ENCODE data around the gene FASN.

Gene FASN

DNA sequence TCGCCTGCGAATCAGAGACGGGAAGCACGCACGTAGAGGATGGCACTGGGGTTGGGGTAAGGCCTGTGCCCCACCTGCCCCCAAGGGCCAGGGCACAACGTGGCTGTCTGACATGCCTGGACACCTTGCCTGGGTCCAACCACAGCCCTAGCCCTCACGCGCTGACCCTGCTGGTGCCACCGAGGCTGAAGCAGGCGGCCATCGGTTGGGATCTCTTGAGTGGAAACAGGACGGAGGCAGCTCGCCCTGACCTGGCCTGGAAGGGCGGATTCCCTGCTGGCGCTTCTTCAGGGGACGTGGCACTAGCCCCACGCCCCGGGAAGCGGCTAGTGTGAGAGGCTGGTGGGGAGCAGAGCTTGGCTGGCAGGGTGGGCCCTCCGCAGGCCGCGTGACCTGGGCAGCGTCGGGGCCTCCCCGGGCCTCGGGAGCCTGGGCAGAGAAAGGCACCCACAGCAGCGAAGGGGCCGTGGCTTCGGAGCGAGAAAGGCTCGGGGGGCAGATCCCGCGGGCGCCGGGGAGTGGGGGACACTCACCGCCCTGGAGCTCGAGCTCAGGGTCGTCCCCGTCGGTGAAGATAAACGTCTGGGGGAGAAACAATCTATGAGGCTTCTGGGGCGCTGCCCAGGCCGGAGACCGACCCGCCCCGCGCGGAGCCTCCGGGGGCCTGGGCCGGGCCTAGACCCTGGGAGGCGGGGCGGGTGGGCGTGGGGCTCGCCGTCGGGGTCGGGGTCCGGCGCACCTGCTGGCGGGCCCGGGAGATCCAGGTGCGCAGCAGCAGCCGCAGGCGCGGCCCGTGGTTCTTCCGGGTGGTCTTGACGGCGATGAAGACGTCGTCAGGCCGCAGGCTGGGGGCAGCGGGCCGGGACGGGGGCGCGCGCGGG lies 47.0 kb downstream of the FASN start:
- TF ChIP-seq EZH2phosphoT487 (IDR thresholded peaks at IDR 0.05; ENCODE audit: low read depth): no peak
- TF ChIP-seq, protein P1, sequence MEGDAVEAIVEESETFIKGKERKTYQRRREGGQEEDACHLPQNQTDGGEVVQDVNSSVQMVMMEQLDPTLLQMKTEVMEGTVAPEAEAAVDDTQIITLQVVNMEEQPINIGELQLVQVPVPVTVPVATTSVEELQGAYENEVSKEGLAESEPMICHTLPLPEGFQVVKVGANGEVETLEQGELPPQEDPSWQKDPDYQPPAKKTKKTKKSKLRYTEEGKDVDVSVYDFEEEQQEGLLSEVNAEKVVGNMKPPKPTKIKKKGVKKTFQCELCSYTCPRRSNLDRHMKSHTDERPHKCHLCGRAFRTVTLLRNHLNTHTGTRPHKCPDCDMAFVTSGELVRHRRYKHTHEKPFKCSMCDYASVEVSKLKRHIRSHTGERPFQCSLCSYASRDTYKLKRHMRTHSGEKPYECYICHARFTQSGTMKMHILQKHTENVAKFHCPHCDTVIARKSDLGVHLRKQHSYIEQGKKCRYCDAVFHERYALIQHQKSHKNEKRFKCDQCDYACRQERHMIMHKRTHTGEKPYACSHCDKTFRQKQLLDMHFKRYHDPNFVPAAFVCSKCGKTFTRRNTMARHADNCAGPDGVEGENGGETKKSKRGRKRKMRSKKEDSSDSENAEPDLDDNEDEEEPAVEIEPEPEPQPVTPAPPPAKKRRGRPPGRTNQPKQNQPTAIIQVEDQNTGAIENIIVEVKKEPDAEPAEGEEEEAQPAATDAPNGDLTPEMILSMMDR (IDR thresholded peaks at IDR 0.05; ENCODE audit: low read depth, low read length): no peak
- no peaks in the 10 kb centered on the region for H3K9me3 ChIP-seq (ENCODE audit: insufficient read depth, low read length)
- no peak overlapping the region for H2AFZ ChIP-seq (ENCODE audit: low read depth, low read length)
- H4K20me1 ChIP-seq (ENCODE audit: insufficient read depth, low read length): peaks cover 7% of the 10 kb centered on the region; the same call in 1 of the 2 replicates
- no peak overlapping the region for H3K27ac ChIP-seq (ENCODE audit: low read length)
- H3K36me3 ChIP-seq (replicated peaks; ENCODE audit: low read depth, low read length): peaks cover 5% of the 10 kb centered on the region
- peaks cover 18% of the 10 kb centered on the region for H3K79me2 ChIP-seq (ENCODE audit: low read length)
- peaks cover 13% of the 10 kb centered on the region for H3K4me1 ChIP-seq (ENCODE audit: low read length)
- peak overlapping the region; percentile 50; the same call in 1 of the 2 replicates for H3K9ac ChIP-seq (ENCODE audit: low read length)
- H3K27me3 ChIP-seq (ENCODE audit: low read depth, low read length): no peaks in the 10 kb centered on the region
- H3K4me3 ChIP-seq (ENCODE audit: low read length): peak overlapping the region; percentile 100
- peak overlapping the region; percentile 88 for H3K4me2 ChIP-seq (ENCODE audit: low read length)

DNA sequence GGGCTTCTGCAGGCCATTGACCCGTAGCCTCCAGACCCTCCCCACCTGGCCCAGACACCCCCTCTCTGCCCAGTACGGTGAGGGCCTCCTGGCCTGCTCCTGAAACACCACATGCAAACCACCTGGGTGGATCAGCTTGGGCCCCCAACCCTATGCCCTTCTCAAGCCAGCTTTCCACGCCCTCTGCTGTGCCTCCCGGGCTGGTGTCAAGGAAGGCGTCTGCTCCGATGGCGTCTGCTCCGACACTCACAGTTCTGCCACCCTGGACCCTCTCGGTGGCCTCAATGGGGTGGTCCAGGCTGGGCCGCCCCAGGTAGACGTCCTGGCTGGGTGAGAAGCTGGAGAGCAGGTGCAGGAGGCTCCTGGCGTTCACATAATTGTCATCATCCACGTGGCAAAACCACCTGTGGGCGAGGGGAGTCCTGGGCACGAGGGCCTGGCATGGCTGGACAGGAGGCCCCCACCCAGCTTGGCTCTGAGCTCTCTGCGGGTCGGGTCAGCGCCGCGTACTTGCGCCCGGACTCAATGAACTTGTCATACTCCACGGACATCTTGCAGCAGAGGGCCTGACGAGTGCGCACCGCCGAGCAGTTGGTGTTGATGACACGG lies 47.8 kb downstream of the FASN start:
- peaks cover 7% of the 10 kb centered on the region; the same call in 1 of the 2 replicates for H4K20me1 ChIP-seq (ENCODE audit: insufficient read depth, low read length)
- peaks cover 13% of the 10 kb centered on the region for H3K4me1 ChIP-seq (ENCODE audit: low read length)
- H3K4me3 ChIP-seq (ENCODE audit: low read length): no peak overlapping the region
- H3K9me3 ChIP-seq (ENCODE audit: insufficient read depth, low read length): no peaks in the 10 kb centered on the region
- H3K36me3 ChIP-seq (replicated peaks; ENCODE audit: low read depth, low read length): peaks cover 5% of the 10 kb centered on the region
- no peak for TF ChIP-seq EZH2phosphoT487 (IDR thresholded peaks at IDR 0.05; ENCODE audit: low read depth)
- TF ChIP-seq, protein P1 (IDR thresholded peaks at IDR 0.05; ENCODE audit: low read depth, low read length): no peak
- H3K4me2 ChIP-seq (ENCODE audit: low read length): peak overlapping the region; percentile 88; the same call in 1 of the 2 replicates
- H3K27me3 ChIP-seq (ENCODE audit: low read depth, low read length): no peaks in the 10 kb centered on the region
- peaks cover 18% of the 10 kb centered on the region for H3K79me2 ChIP-seq (ENCODE audit: low read length)
- H3K9ac ChIP-seq (ENCODE audit: low read length): no peak overlapping the region
- no peak overlapping the region for H3K27ac ChIP-seq (ENCODE audit: low read length)
- H2AFZ ChIP-seq (ENCODE audit: low read depth, low read length): no peak overlapping the region

DNA sequence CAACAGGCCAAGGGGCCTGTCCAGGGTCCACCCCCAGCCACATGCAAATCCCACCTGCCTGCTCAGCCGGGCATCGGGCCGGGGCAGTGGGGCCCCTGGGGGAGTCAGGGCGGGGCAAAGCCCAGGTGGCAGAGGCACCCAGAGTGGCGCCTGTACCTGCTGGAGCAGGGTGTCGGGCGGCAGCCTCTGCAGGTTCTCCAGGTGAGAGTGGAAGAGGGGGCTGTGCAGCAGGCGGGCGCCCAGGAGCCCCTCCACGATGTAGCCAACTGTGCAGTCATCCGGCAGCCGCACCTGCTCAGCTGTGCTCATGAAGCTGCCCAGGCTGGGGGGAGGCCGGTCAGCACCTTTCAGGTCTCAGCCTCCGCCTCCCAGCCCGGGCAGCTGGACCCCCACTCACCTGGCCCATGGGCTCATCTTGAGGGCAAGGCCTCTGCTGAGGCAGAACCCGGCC lies 48.5 kb downstream of the FASN start:
- TF ChIP-seq, protein P1 (IDR thresholded peaks at IDR 0.05; ENCODE audit: low read depth, low read length): no peak
- no peak for TF ChIP-seq EZH2phosphoT487 (IDR thresholded peaks at IDR 0.05; ENCODE audit: low read depth)
- H3K79me2 ChIP-seq (ENCODE audit: low read length): peaks cover 18% of the 10 kb centered on the region
- H3K4me3 ChIP-seq (ENCODE audit: low read length): no peak overlapping the region
- no peak overlapping the region for H2AFZ ChIP-seq (ENCODE audit: low read depth, low read length)
- no peak overlapping the region for H3K27ac ChIP-seq (ENCODE audit: low read length)
- H3K36me3 ChIP-seq (replicated peaks; ENCODE audit: low read depth, low read length): no peaks in the 10 kb centered on the region
- H3K4me1 ChIP-seq (ENCODE audit: low read length): peaks cover 13% of the 10 kb centered on the region
- H3K9ac ChIP-seq (ENCODE audit: low read length): no peak overlapping the region
- H4K20me1 ChIP-seq (ENCODE audit: insufficient read depth, low read length): peaks cover 7% of the 10 kb centered on the region; the same call in 1 of the 2 replicates
- no peak overlapping the region for H3K4me2 ChIP-seq (ENCODE audit: low read length)
- H3K27me3 ChIP-seq (ENCODE audit: low read depth, low read length): no peaks in the 10 kb centered on the region
- H3K9me3 ChIP-seq (ENCODE audit: insufficient read depth, low read length): no peaks in the 10 kb centered on the region

DNA sequence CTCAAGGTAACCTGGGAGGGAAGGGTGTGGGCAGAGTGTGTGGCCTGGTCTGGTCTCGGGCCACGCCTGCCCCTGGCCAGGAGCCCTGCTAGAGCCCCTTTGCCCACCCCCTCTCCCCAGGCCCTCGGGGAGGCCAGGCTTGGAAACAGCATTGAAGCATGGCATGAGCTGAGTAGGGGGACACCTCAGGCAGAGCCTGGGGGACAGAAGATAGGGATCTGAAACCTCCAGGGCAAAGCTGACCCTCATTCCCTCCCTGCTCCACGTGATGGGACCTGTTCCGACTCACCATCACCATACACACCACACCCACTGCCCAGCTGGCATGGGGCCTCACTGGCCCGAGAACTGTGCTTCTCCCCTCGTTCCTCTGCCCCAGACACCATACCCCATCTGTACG lies 48.9 kb downstream of the FASN start:
- Histone ChIP-seq H3K9me3 (ENCODE audit: insufficient read depth, low read length) (no peaks in the 10 kb centered on the region), H3K4me3 (ENCODE audit: low read length) (no peak overlapping the region), H3K36me3 (replicated peaks; ENCODE audit: low read depth, low read length) (no peaks in the 10 kb centered on the region), H3K27me3 (ENCODE audit: low read depth, low read length) (no peaks in the 10 kb centered on the region), H3K4me2 (ENCODE audit: low read length) (no peak overlapping the region), H3K9ac (ENCODE audit: low read length) (no peak overlapping the region), H4K20me1 (ENCODE audit: insufficient read depth, low read length) (peaks cover 7% of the 10 kb centered on the region; the same call in 1 of the 2 replicates), H2AFZ (ENCODE audit: low read depth, low read length) (no peak overlapping the region), H3K27ac (ENCODE audit: low read length) (no peak overlapping the region), H3K79me2 (ENCODE audit: low read length) (peaks cover 18% of the 10 kb centered on the region), H3K4me1 (ENCODE audit: low read length) (peaks cover 13% of the 10 kb centered on the region)
- TF ChIP-seq, protein P1 (IDR thresholded peaks at IDR 0.05; ENCODE audit: low read depth, low read length): no peak
- no peak for TF ChIP-seq EZH2phosphoT487 (IDR thresholded peaks at IDR 0.05; ENCODE audit: low read depth)
